Hypothalamus (tissue), 51 donors: Measurements from ENCODE around the gene SLC16A13.
A peak's percentile ranks its signal among the peaks of the same experiment; 100 is the strongest.
"Not testable (repeated sequence)": the region's sequence is repeated elsewhere in the genome, so short reads cannot be mapped to it uniquely, and the experiment has no call there.

Experiments used
- DNase-seq, 51 donors: peaks; one replicate each; lab custom pipeline; 2025; lab: John Stamatoyannopoulos, UW

Gene SLC16A13

GRCh38 chr17:7027335-7027734 is 8.5 kb upstream of the SLC16A13 start:
- no peak for DNase-seq

DNA sequence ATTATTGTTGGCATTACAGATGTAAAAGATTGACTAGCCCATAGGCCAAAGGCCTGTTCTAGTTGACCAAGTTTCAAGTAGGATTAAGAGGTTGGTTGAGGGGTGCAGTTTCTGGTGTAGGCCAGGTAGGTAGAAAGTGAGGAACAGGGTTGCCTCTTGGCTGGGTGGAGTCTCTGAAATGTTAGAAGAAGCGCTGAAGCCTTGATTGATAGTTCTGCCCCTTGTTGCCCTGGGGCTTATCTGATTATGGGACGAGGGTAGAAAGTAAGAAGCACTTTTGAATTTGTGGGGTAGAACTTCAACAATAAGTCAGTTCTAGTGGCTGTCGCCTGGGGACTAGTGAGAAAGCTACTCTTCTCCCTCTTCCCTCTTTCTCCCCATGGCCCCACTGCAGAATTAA is 6.7 kb upstream of the SLC16A13 start:
- DNase-seq = no peak

DNA sequence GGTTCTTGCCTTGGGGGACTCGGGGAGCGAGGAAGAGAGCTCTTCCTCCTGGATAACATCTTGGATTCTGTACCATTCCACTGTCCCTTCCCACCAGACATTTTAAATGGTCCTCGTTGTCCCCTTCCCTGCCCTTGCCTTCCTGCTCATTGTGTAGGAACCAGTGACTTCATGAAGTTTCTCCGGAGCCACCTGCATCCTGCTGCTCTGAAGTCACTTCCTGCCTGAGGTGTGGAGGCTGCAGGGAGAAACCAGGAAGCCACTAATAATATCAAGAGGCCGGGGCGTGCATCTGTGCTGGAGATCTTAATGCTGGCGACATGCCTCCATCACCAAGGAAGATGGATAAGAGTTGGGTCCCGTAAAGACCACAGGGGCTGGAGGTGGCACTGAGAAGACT is 6.2 kb upstream of the SLC16A13 start:
- no peak for DNase-seq

DNA sequence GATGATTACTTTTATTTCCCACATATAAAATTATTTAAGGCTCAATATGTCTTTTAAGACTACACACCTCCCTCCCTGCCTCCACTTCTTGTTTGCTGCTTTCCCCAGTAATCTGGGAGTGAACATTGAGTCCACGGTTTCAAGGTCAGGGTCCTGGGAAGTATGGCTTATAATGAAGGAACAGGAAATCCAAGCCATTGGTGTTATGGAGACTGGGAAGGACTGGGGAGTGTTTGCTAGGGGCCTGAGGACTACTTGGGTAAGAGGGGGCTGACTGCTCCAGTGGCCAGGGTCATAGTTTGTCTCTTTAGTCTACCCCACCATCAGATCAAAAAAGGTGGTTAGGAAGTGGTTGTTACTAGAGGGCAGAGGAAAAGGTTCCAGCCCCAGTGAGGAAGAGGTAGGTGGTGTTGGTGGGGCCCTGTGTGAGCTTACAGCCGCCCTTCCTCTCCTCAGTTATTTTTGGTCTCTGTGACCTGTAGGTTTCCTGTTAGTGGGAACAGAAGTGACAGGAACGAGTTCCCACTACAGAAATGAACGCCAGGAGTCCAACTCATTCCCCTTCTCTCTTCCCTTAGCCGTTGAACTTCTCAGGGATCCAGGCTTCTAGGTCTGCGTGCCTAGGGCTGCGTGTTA is 742 bp upstream of the SLC16A13 start:
- DNase-seq = no peak

GRCh38 chr17:7038025-7038862 is 2.4 kb downstream of the SLC16A13 start:
- no peak for DNase-seq

- DNase-seq = no peak
Observed at GRCh38 chr17:7039832-7040231, 4.0 kb downstream of the SLC16A13 start.

DNA sequence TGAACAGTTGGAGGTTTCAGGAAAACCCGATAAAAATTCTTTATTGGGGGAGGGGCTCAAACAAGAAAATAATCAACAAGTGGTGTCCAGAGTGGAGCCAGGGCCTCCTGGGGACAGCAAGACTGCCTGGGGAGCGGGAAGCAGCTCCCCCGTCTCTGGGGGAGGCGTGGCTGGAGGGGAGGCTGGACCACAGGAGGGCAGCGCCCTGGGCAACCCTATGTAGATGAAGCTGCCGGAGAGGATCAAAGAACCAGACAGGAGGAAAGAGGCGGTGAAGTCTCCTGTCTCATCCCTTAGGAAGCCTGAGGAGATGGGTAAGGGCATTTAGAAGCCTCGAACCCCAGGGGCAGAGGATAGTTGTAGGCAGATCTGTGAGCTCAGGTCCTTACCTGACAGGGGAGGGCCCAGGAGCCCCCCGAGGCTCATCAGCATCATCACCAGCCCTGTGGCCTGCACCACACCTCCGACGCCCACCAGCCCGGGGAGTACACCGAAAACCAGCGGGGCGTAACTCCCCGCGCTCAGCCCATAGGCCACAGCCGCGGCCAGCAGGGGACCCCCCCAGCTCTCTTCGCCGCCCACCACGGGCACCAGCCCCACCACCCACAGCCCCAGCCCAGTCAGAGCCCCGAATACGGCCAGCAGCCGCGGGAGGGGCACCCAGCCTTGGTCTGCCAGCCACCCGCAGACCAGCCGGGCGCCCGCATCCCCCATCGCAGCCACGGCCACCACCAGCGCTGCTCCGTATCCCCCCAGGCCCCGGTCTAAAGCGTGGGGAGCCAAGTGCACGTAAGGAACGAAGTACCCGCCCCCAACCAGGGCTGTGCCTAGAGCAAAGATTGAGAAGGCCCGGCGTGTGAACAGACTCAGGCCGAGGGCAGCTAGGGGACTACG is 6.0 kb downstream of the SLC16A13 start:
- DNase-seq = peak in 2 of 51 donors; percentile 5 to 21

DNA sequence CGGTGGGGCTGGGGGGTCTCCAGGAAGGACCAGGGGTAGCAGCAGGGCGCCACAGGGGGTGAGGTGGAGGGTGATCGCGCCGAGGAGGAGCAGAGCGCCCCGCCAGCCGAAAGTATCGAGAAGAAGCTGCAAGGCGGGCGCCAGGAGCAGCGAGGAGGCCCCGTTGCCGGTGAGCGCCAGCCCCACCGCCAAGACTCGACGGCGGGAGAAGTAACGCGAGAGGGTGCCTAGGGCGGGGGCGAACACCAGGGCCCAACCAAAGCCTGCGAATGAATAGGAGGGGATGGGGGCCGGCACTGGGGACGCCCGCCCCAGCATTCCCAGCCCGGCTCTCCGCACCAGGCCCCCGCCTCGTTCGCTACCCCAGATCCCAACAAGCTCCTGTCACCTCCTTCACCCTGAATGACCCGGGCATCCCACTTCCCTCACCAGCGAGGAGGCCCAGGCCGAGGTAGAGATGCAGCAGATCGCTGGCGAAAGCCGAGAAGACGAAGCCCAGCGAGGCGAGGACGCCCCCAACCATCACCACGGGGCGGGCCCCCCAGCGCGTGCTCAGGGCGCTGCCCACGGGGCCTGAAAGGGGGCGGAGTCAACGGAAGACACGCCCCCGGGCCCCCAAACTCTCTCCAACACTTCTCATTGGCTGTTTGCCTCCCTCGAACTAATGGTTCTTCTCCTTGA is 6.8 kb downstream of the SLC16A13 start:
- DNase-seq = peak in 2 of 51 donors; percentile 15 to 18

DNA sequence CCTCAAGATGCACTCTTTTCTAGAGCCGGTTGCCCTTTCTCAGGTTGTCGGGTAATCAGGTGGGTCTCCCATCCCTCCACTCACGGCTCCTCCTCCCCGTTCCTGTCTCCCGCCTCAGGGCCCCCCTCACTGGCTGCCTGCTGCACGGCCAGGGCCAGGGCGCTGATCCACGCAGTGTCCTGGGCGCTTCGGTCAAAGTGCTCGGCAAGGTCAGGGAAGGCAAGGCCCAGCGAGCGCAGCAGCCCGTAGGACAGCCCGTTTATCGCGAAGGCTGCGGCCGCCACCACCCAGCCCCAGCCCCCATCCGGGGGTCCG is 7.3 kb downstream of the SLC16A13 start:
- peak in 2 of 51 donors; percentile 11 to 28 for DNase-seq

GRCh38 chr17:7043497-7044198 is 7.8 kb downstream of the SLC16A13 start, which contains the start of gene SLC16A11:
Gene SLC16A11, minus strand, starts transcription at chr17:7044092. Its CDS starts 579 bp downstream, at chr17:7043513.
- DNase-seq = peak in 8 of 51 donors; percentile 17 to 47 (median 32)

DNA sequence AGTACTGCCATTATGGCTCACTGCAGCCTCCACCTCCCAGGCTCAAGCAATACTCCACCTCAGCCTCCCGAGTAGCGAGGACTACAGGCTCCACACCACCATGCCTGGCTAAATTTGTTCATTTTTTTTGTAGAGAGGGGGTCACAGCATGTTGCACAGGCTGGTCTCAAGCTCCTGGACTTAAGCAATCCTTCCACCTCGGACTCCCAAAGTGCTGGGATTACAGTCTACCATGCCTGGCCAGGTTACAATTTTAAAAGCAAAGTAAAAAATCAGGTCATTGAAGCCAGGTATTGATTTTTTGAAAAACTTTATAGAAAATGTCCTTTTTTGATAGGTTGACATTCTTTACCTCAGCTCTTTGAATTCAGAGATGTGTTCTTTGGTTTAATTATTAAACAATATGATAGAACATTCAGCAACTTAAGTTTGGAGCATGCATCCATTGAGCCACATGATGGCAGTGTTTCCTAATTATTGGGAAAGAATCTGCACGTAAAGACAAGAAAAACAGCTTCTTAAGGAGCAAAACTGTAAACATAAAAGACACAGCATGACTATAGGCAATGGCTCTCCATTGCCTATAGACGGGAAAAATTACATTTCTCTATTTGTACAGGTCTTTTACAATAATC is 9.8 kb downstream of the SLC16A13 start:
- peak in 6 of 51 donors; percentile 6 to 78 (median 12) for DNase-seq

GRCh38 chr17:7046127-7046724 is 10.4 kb downstream of the SLC16A13 start:
- DNase-seq = peak in 10 of 51 donors; percentile 10 to 54 (median 24)

GRCh38 chr17:7046725-7047397 is 11.0 kb downstream of the SLC16A13 start:
- peak in 4 of 51 donors; percentile 6 to 18 (median 12) for DNase-seq

GRCh38 chr17:7047566-7047965 is 11.8 kb downstream of the SLC16A13 start:
- no peak for DNase-seq

- DNase-seq = no peak
Observed at GRCh38 chr17:7048968-7049367, 13.2 kb downstream of the SLC16A13 start.

DNA sequence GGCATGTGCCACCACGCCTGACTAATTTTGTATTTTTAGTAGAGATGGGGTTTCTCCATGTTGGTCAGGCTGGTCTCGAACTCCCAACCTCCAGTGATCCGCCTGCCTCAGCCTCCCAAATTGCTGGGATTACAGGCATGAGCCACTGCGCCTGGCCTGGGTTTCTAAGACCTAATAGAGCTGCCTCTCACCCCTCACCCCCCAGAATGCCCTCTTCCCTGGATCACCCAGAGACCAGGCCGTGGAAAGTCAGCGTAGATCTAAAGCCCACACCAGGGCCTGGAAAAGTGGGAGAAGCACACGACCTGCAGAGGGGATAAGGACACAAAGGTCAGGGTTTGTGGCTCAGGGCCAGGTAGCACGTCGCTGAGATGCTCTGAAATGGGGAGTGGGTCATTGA is 14.8 kb downstream of the SLC16A13 start:
- not testable (repeated sequence) for DNase-seq

DNA sequence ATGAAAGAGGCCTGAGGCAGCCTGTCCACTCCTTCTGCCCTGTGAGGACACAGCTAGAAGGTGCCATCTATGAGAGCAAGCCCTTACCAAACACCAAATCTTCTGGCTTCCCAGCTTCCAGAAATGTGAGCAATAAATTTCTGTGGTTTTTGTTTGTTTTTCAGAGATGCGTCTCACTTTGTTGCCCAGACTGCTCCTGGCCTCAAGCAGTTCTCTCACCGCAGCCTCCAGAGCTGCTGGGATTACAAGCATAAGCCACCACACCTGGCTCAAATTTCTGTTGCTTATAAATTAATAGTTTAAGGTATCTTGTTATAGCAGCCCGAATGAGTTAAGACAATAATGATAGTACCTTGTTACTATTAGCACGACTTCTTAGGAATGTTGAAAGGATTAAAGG is 20.6 kb downstream of the SLC16A13 start:
- no peak for DNase-seq

GRCh38 chr17:7058831-7059447 is 23.1 kb downstream of the SLC16A13 start:
- DNase-seq = no peak
